A549 treated with GW870086 at 1 μM for 4 hours (cell line): ENCODE results near the gene DISP1. TPM values are rescaled to one million over a fixed set of nuclear protein-coding genes. Genes with fewer than 3 reads are reported as not detected.

ENCODE experiments used
- total RNA-seq: library from RNA; stranded (reverse); fragments of 200-300 nt; extraction: Qiagen RNA extraction; gene quantifications from 5 replicates; pipeline ENCODE4 v1.2.3, GENCODE V29; 2022; ENCODE audit warnings: low read depth

Gene DISP1
- 1.3 to 2.2 TPM (median 2.0 TPM) in 5 replicates for total RNA-seq

GRCh38 chr1:222814536-222815439 is at the start of gene DISP1:
TSS of gene DISP1 (plus strand) at chr1:222815039. CDS start at chr1:222942824, 127,785 bp downstream.

Other genes starting within 250 kb of the DISP1 start
- gene TAF1A, start 225.1 kb upstream of the DISP1 start, total RNA-seq, result 7.4 to 10.4 TPM (median 9.9 TPM) in 5 replicates
- gene MIA3, start 196.9 kb upstream of the DISP1 start, total RNA-seq, result 12.8 to 25.5 TPM (median 20.7 TPM) in 5 replicates
- 57.1 to 75.7 TPM (median 71.5 TPM) in 5 replicates for gene AIDA, start 102.5 kb upstream of the DISP1 start, total RNA-seq
- 16.9 to 23.1 TPM (median 19.7 TPM) in 5 replicates for gene BROX, start 102.5 kb upstream of the DISP1 start, total RNA-seq
- not detected in 5 replicates for gene FAM177B, start 77.8 kb upstream of the DISP1 start, total RNA-seq